ENCODE results near the gene LDB1. TPM values are rescaled to one million over a fixed set of nuclear protein-coding genes. Genes with fewer than 3 reads are reported as not detected.

Gene LDB1
- total RNA-seq, 1 experiment from 2014 or later, result 22.7 TPM

- no peak for DNase-seq (ENCODE audit: low read depth)
- in situ Hi-C loops (cut with HindIII; ENCODE audit: low pct_unique_long_range_greater_than_20kb, low sequenced_read_pairs), result no loop called here
Measured at GRCh38 chr10:102140218-102140617, 20.1 kb upstream of the LDB1 start.

GRCh38 chr10:102139281-102140110 lies 19.3 kb upstream of the LDB1 start:
- in situ Hi-C loops (cut with HindIII; ENCODE audit: low pct_unique_long_range_greater_than_20kb, low sequenced_read_pairs), result no loop called here
- DNase-seq (ENCODE audit: low read depth), result no peak

- no peak for DNase-seq (ENCODE audit: low read depth)
- in situ Hi-C loops (cut with HindIII; ENCODE audit: low pct_unique_long_range_greater_than_20kb, low sequenced_read_pairs), result no loop called here
Measured at GRCh38 chr10:102135956-102136526, 15.9 kb upstream of the LDB1 start.

GRCh38 chr10:102134416-102134815 lies 14.2 kb upstream of the LDB1 start:
- DNase-seq (ENCODE audit: low read depth), result no peak
- in situ Hi-C loops (cut with HindIII; ENCODE audit: low pct_unique_long_range_greater_than_20kb, low sequenced_read_pairs), result no loop called here

GRCh38 chr10:102133373-102134195 lies 13.4 kb upstream of the LDB1 start:
- in situ Hi-C loops (cut with HindIII; ENCODE audit: low pct_unique_long_range_greater_than_20kb, low sequenced_read_pairs), result no loop called here
- peak; percentile 76 for DNase-seq (ENCODE audit: low read depth)

- peak; percentile 98 for DNase-seq (ENCODE audit: low read depth)
- in situ Hi-C loops (cut with HindIII; ENCODE audit: low pct_unique_long_range_greater_than_20kb, low sequenced_read_pairs), result no loop called here
Measured at GRCh38 chr10:102132563-102133372, 12.6 kb upstream of the LDB1 start, which contains the start of gene PPRC1. Gene PPRC1, plus strand, starts transcription at chr10:102133040. Its CDS starts 29 bp downstream, at chr10:102133069.

- in situ Hi-C loops (cut with HindIII; ENCODE audit: low pct_unique_long_range_greater_than_20kb, low sequenced_read_pairs), result no loop called here
Measured at GRCh38 chr10:102132193-102132562, 12.0 kb upstream of the LDB1 start.

GRCh38 chr10:102131286-102132170 lies 11.4 kb upstream of the LDB1 start:
- in situ Hi-C loops (cut with HindIII; ENCODE audit: low pct_unique_long_range_greater_than_20kb, low sequenced_read_pairs), result no loop called here
- DNase-seq (ENCODE audit: low read depth), result no peak

More at GRCh38 chr10:102132193-102132562, 12.0 kb upstream of the LDB1 start:
- DNase-seq (ENCODE audit: low read depth), result no peak

- DNase-seq (ENCODE audit: low read depth), result no peak
- in situ Hi-C loops (cut with HindIII; ENCODE audit: low pct_unique_long_range_greater_than_20kb, low sequenced_read_pairs), result no loop called here
Measured at GRCh38 chr10:102123223-102123622, 3.1 kb upstream of the LDB1 start.

GRCh38 chr10:102122450-102122849 lies 2.3 kb upstream of the LDB1 start:
- in situ Hi-C loops (cut with HindIII; ENCODE audit: low pct_unique_long_range_greater_than_20kb, low sequenced_read_pairs), result no loop called here
- no peak for DNase-seq (ENCODE audit: low read depth)

- in situ Hi-C loops (cut with HindIII; ENCODE audit: low pct_unique_long_range_greater_than_20kb, low sequenced_read_pairs), result no loop called here
- no peak for DNase-seq (ENCODE audit: low read depth)
Measured at GRCh38 chr10:102121739-102122372, 1.7 kb upstream of the LDB1 start.

GRCh38 chr10:102120991-102121738 lies 997 bp upstream of the LDB1 start:
- in situ Hi-C loops (cut with HindIII; ENCODE audit: low pct_unique_long_range_greater_than_20kb, low sequenced_read_pairs), result no loop called here
- peak; percentile 37 for DNase-seq (ENCODE audit: low read depth)

- in situ Hi-C loops (cut with HindIII; ENCODE audit: low pct_unique_long_range_greater_than_20kb, low sequenced_read_pairs), result no loop called here
- DNase-seq (ENCODE audit: low read depth), result peak; percentile 76
Measured at GRCh38 chr10:102119417-102120141, 589 bp downstream of the LDB1 start.

GRCh38 chr10:102118867-102119266 lies 1.3 kb downstream of the LDB1 start:
- in situ Hi-C loops (cut with HindIII; ENCODE audit: low pct_unique_long_range_greater_than_20kb, low sequenced_read_pairs), result no loop called here
- peak; percentile 31 for DNase-seq (ENCODE audit: low read depth)

GRCh38 chr10:102117391-102118159 lies 2.6 kb downstream of the LDB1 start:
- in situ Hi-C loops (cut with HindIII; ENCODE audit: low pct_unique_long_range_greater_than_20kb, low sequenced_read_pairs), result no loop called here
- peak; percentile 90 for DNase-seq (ENCODE audit: low read depth)
